MM.1S (cell line): ENCODE results near the gene ATMIN.

ENCODE experiments used
- DNase-seq: peaks from one replicate; pipeline ENCODE4 v3.0.0-alpha.2; 2015
- H2AFZ ChIP-seq: fragments of 300-600 bp; sonication (generic); 2 replicates; pipeline ENCODE4 v1.6.0; 2016; ENCODE audit warnings: antibody characterized with exemption, low read length
- H3F3A ChIP-seq: fragments of 300-600 bp; sonication (generic); 2 replicates; pipeline ENCODE4 v1.6.1; 2016; ENCODE audit warnings: mild to moderate bottlenecking, antibody characterized with exemption, low read length, moderate library complexity, mixed read lengths; ENCODE audit not compliant: insufficient read depth
- H3K27ac ChIP-seq: fragments of 300-600 bp; sonication (generic); 2 replicates; pipeline ENCODE4 v1.5.1; 2016; ENCODE audit warnings: mild to moderate bottlenecking, low read length
- H3K27me3 ChIP-seq: fragments of 300-600 bp; sonication (generic); replicated peaks from 2 replicates; pipeline ENCODE4 v1.6.0; 2016; ENCODE audit warnings: low read length; ENCODE audit not compliant: insufficient read depth
- H3K36me3 ChIP-seq: fragments of 300-600 bp; sonication (generic); replicated peaks from 2 replicates; pipeline ENCODE4 v1.6.1; 2016; ENCODE audit warnings: mild to moderate bottlenecking, low read length, mixed read lengths; ENCODE audit not compliant: insufficient read depth
- H3K4me1 ChIP-seq: fragments of 300-600 bp; sonication (generic); 2 replicates; pipeline ENCODE4 v1.6.1; 2016; ENCODE audit warnings: low read length, mixed read lengths
- H3K4me2 ChIP-seq: fragments of 300-600 bp; sonication (generic); 2 replicates; pipeline ENCODE4 v1.6.0; 2016; ENCODE audit warnings: low read depth, low read length
- H3K4me3 ChIP-seq: fragments of 300-600 bp; sonication (generic); 2 replicates; pipeline ENCODE4 v1.5.1; 2016; ENCODE audit warnings: low read length, mixed read lengths
- H3K79me2 ChIP-seq: fragments of 300-600 bp; sonication (generic); 2 replicates; pipeline ENCODE4 v1.6.1; 2016; ENCODE audit warnings: mixed run types, low read length, mixed read lengths
- H3K9ac ChIP-seq: fragments of 300-600 bp; sonication (generic); 2 replicates; pipeline ENCODE4 v1.6.1; 2016; ENCODE audit warnings: low read length, mixed read lengths
- H3K9me2 ChIP-seq: fragments of 300-600 bp; sonication (generic); replicated peaks from 2 replicates; pipeline ENCODE4 v1.6.1; 2016; ENCODE audit warnings: mild to moderate bottlenecking, low read length, mixed read lengths; ENCODE audit not compliant: insufficient read depth
- H3K9me3 ChIP-seq: fragments of 300-600 bp; sonication (generic); replicated peaks from 2 replicates; pipeline ENCODE4 v1.6.1; 2016; ENCODE audit warnings: mild to moderate bottlenecking, low read length, mixed read lengths; ENCODE audit not compliant: insufficient read depth
- H4K20me1 ChIP-seq: fragments of 300-600 bp; sonication (generic); 2 replicates; pipeline ENCODE4 v1.6.1; 2016; ENCODE audit warnings: mild to moderate bottlenecking, low read length, moderate library complexity, mixed read lengths; ENCODE audit not compliant: insufficient read depth
- CTCF ChIP-seq: fragments of 300-600 bp; sonication (generic); IDR thresholded peaks from 2 replicates; pipeline ENCODE4 v1.5.1; 2016; ENCODE audit warnings: antibody characterized with exemption, low read length, mixed read lengths
- EZH2 ChIP-seq: fragments of 300-600 bp; sonication (generic); optimal IDR thresholded peaks from 2 replicates; pipeline ENCODE3; 2017; ENCODE audit warnings: low read depth, mild to moderate bottlenecking, antibody characterized with exemption, low read length, mixed read lengths
- EZH2phosphoT487 ChIP-seq: fragments of 300-600 bp; sonication (generic); IDR thresholded peaks from 2 replicates; pipeline ENCODE4 v1.6.1; 2018; ENCODE audit warnings: antibody characterized with exemption, low read length

The ATMIN gene

DNA sequence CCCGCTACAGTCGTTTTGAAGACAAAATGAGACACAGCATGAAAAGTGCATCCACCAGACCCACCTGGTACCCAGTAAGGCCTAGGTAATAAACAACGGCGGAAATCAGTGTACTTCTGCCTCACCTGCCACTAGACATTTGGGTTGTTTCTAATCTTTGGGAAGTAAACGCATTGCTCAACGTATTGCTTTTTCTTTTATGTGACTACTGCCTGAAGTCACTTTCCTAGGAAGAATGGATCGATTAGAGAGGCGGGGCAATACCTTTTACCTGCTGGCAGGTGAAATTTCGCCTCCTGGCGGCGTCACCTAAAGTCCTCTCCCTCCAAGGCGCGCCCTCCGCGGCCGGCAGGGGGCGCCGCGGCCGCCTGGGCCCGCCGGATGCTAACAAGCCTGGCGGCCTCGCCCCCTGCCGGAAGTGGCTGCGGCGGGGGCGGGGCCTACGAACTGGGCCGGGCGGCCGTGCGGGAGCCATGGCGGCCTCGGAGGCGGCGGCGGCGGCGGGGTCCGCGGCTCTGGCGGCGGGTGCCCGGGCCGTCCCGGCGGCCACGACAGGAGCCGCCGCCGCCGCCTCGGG, at the start of gene ATMIN:
Gene ATMIN, plus strand, starts transcription at position 445 of the 577 bp plus-strand sequence. Its CDS starts 29 bp downstream, at position 474.
- Histone ChIP-seq H3K79me2 (peaks cover 15% of the 10 kb centered on the region), H4K20me1 (no peaks in the 10 kb centered on the region), H3K9me2 (no peaks in the 10 kb centered on the region), H3K9ac (peak within 1 kb of the TSS; percentile 35; the same call in 1 of the 2 replicates), H3K27me3 (no peaks in the 10 kb centered on the region), H3K27ac (no peak within 1 kb of the TSS), H2AFZ (0 out of 2 replicates have a peak within 1 kb of the TSS, but pooled peaks have one; percentile 30), H3K4me3 (peak within 1 kb of the TSS; percentile 61), H3K4me1 (no peaks in the 10 kb centered on the region), H3K36me3 (no peaks in the 10 kb centered on the region), H3K9me3 (no peaks in the 10 kb centered on the region), H3F3A (no peaks in the 10 kb centered on the region), H3K4me2 (peak within 1 kb of the TSS; percentile 82; the same call in 1 of the 2 replicates)
- peak; percentile 82 for DNase-seq
- peak; percentile 72 for TF ChIP-seq CTCF
- no peak for TF ChIP-seq EZH2phosphoT487
- TF ChIP-seq EZH2 = no peak

GRCh38 chr16:80986557-80986956, 49.1 kb upstream of the ATMIN start:
- no peak overlapping the region for H3K9ac ChIP-seq
- no peak overlapping the region for H3K4me3 ChIP-seq
- no peaks in the 10 kb centered on the region for H3K4me1 ChIP-seq
- no peaks in the 10 kb centered on the region for H3K36me3 ChIP-seq
- no peak overlapping the region for H3K4me2 ChIP-seq
- no peak overlapping the region for H2AFZ ChIP-seq
- H3F3A ChIP-seq = no peaks in the 10 kb centered on the region
- TF ChIP-seq EZH2 = no peak
- no peak for TF ChIP-seq EZH2phosphoT487
- no peak for TF ChIP-seq CTCF
- H3K27ac ChIP-seq = no peak overlapping the region
- no peaks in the 10 kb centered on the region for H3K27me3 ChIP-seq
- H4K20me1 ChIP-seq = no peaks in the 10 kb centered on the region
- H3K9me2 ChIP-seq = no peaks in the 10 kb centered on the region
- peaks cover 19% of the 10 kb centered on the region for H3K79me2 ChIP-seq
- no peaks in the 10 kb centered on the region for H3K9me3 ChIP-seq
- no peak for DNase-seq

DNA sequence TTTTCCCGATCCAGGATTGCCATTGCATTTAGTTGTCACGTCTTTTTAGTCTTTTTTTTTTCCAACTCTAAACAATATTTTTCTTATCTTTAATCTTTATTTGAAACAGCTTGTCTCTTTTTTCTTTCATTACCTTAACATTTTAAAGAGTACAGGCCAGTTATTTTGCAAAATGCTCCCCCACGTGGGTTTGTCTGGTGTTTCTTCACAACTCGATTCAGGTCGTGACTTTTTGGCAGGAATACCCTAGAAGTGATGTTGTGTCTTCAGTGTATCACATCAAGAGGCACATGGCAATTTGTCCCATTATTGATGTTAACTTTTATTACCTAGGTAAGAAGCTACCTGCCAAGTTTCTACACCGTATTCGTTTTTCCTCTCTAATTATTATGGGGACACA, 46.9 kb upstream of the ATMIN start:
- TF ChIP-seq EZH2 (no peak), EZH2phosphoT487 (no peak), CTCF (no peak)
- Histone ChIP-seq H3K9me2 (no peaks in the 10 kb centered on the region), H3K27me3 (no peaks in the 10 kb centered on the region), H3F3A (no peaks in the 10 kb centered on the region), H3K4me2 (no peak overlapping the region), H3K4me1 (no peaks in the 10 kb centered on the region), H2AFZ (no peak overlapping the region), H3K4me3 (no peak overlapping the region), H3K9ac (no peak overlapping the region), H3K9me3 (no peaks in the 10 kb centered on the region), H3K27ac (no peak overlapping the region), H3K36me3 (no peaks in the 10 kb centered on the region), H4K20me1 (no peaks in the 10 kb centered on the region), H3K79me2 (peaks cover 40% of the 10 kb centered on the region)
- no peak for DNase-seq
